Activated CD8-positive, alpha-beta memory T cell treated with anti-CD3 and anti-CD28 coated beads for 1 hour (primary cell): Measurements from ENCODE around the gene ARFGAP3.
A peak's percentile ranks its signal among the peaks of the same experiment; 100 is the strongest.

Experiments used
- DNase-seq, 2 donors: peaks; one replicate each; pipeline ENCODE4 v3.0.0-alpha.2; 2020; ENCODE audit warnings: low read depth in 1 of 2; ENCODE audit errors: extremely low read depth in 1 of 2

Gene ARFGAP3

GRCh38 chr22:42856865-42857704 is at the start of gene ARFGAP3:
TSS of gene ARFGAP3 (minus strand) at chr22:42857273. CDS start at chr22:42857182, 91 bp downstream.
- peak; percentile 80 to 93 for DNase-seq

- no peak for DNase-seq
These were observed 48.7 kb upstream of the ARFGAP3 start for GRCh38 chr22:42905702-42906183.

- DNase-seq, result no peak
These were observed 48.1 kb upstream of the ARFGAP3 start for GRCh38 chr22:42905217-42905616.

DNA sequence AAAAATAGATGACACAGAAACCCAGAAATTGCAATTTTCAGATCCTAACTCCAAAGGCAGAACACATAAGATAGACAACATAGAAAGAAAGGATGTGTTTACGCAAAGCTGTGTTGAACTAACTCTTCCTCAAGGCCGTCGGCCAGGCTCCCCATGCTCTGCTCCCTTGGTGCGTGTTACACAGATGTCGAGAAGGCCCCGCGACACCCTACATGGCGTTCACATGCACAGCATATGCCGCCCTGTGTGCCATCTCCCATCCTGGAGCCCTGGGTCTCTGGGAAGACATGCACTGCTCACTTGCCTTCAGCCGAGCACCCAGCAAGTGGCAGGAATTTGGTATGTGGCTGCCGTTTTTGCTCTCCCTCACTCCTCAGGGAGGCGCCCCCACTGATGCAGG is 47.0 kb upstream of the ARFGAP3 start:
- no peak for DNase-seq

DNA sequence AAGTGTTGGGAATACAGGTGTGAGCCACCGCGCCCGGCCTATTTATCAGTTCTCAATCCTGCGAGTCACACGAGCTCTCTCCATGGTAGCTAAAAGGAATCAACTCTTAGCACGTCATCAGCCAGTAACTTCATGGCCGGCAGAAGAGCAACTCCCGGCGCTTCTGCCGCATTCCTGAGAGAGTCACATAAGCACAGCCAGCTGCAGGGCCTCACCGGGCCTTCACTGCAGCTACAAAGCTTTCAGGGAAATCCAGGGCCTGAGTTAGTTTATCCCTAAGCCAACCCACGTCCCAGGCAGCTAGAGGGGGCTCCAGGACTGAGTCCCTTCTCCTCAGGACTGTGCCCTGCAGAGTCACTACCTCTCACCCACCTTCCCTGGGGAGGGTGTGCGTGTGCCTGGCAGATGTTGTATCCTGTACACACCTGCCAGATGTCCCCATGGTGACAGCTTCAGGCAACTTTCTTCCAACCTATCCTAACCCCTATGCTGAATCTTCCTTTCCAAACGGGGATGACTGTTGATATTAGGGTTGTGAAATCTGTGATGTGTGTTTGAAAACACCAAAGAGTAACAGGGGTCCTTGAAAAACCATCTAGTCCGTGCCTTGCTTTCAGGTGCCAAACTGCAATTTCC is 45.9 kb upstream of the ARFGAP3 start:
- DNase-seq, result no peak

- DNase-seq, result no peak
These were observed 44.9 kb upstream of the ARFGAP3 start for GRCh38 chr22:42901790-42902508.

- no peak for DNase-seq
These were observed 40.9 kb upstream of the ARFGAP3 start for GRCh38 chr22:42897960-42898359.

- DNase-seq, result no peak
These were observed 38.5 kb upstream of the ARFGAP3 start for GRCh38 chr22:42895541-42895981.

DNA sequence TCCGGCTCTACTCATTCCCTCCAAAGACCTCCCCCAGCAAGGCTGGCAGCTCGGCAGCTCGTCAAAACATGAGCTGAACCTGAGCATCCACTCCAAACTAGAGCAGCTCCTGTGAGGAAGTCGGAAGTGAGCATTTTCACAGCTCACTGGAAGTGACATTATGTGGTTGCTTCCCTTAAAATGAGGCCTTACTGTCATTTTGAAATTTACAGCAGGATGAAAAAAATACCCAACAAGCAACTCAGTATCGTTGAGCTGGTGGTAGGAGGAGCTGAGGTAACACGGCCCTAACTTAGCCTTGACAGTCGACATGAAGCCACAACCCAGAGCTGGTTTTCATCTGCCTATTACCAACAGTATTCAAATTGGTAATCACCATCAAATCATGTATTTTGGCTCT is 38.0 kb upstream of the ARFGAP3 start:
- no peak for DNase-seq

DNA sequence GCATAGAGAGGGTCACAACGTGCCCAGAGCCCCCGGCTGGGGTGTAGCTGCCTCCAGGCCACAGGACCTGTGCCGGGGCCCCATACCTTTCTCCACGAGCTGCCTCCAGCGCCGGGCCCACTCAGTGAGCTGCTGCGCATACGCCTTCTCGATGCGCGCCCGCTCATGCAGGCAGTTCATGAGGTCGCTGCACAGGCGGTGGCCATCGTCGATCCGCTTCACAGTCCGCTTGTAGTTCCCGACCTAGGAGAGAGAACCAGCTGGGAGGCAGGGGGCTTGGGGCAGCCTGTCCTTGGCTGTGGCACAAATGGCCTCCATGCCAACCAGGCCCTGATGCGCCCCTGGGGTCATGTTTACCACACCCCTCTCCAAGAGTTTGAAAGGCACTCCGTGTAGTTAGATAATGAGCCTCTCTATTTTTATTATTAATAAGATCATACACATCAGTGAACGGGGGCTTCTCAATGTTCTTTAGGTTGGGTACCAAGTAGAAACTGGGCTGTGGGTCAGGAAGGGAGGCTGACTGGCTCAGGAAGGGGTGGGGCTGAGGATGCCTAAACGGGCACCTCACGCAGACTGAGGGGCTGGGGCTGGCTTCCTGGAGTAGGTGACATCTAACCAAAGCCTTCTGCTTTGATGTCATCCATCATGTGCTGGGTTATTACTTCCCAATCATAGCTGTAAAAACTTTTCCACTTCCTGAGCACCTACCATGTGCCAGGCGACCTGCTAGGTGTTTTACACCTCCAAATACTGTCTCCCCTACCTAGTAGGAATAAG is 36.5 kb upstream of the ARFGAP3 start:
- DNase-seq, result no peak

- no peak for DNase-seq
These were observed 35.7 kb upstream of the ARFGAP3 start for GRCh38 chr22:42892571-42893316.

- DNase-seq, result no peak
These were observed 35.1 kb upstream of the ARFGAP3 start for GRCh38 chr22:42892156-42892555.

DNA sequence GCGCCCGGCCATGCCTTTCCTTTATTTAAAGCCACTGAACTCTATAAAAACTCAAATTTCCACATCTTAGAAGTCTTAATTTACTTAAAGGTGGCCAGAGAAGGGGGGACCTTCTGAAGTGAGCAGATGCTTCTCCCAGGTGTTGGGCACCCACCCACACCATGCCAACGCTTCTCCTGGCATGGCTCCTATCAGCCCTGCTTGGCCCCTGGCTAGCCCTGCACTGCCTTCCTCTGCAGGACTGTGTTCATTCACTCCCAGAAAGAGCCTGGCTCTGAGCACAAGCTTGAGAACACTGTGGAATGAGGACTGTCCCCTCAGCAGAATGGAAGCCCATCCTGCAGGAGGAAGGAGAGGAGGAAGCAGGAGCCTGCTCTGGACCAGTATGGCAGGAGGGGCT is 34.6 kb upstream of the ARFGAP3 start:
- DNase-seq, result no peak

GRCh38 chr22:42891008-42891407 is 33.9 kb upstream of the ARFGAP3 start:
- DNase-seq, result no peak

GRCh38 chr22:42889304-42889703 is 32.2 kb upstream of the ARFGAP3 start:
- no peak for DNase-seq

- DNase-seq, result no peak
These were observed 30.7 kb upstream of the ARFGAP3 start for GRCh38 chr22:42887523-42888507.

- DNase-seq, result no peak
These were observed 30.0 kb upstream of the ARFGAP3 start for GRCh38 chr22:42887120-42887519.

- no peak for DNase-seq
These were observed 28.4 kb upstream of the ARFGAP3 start for GRCh38 chr22:42885446-42885845.
